HEK293 (cell line): ENCODE results near the gene ATP5F1D.

ENCODE experiments used
- CTCF ChIP-seq: fragments of 450-650 bp; formaldehyde crosslinking; IDR thresholded peaks from 2 replicates; pipeline ENCODE4 v1.5.1; 2016; ENCODE audit warnings: missing biosample characterization, missing genetic modification characterization
- ZBTB11 ChIP-seq: fragments of 450-650 bp; formaldehyde crosslinking; conservative IDR thresholded peaks from 2 replicates; pipeline ENCODE4 v1.5.1; 2016; ENCODE audit warnings: low read depth, missing biosample characterization, missing genetic modification characterization
- ZBTB17 ChIP-seq: fragments of 450-650 bp; formaldehyde crosslinking; IDR thresholded peaks from 2 replicates; pipeline ENCODE4 v1.5.1; 2016; ENCODE audit warnings: missing biosample characterization, missing genetic modification characterization
- ZNF121 ChIP-seq: fragments of 450-650 bp; formaldehyde crosslinking; IDR thresholded peaks from 2 replicates; pipeline ENCODE4 v1.5.1; 2016; ENCODE audit warnings: missing biosample characterization, missing genetic modification characterization
- ZNF155 ChIP-seq: fragments of 450-650 bp; formaldehyde crosslinking; IDR thresholded peaks from 2 replicates; pipeline ENCODE4 v1.5.1; 2016; ENCODE audit warnings: missing biosample characterization, missing genetic modification characterization
- ZNF362 ChIP-seq: fragments of 450-650 bp; formaldehyde crosslinking; IDR thresholded peaks from 2 replicates; pipeline ENCODE4 v1.5.1; 2016; ENCODE audit warnings: missing biosample characterization, missing genetic modification characterization
- TF ChIP-seq, protein P1 (sequence below): fragments of 450-650 bp; formaldehyde crosslinking; IDR thresholded peaks from 2 replicates; pipeline ENCODE4 v1.5.1; 2016; ENCODE audit warnings: missing biosample characterization, missing genetic modification characterization

GRCh38 chr19:1260749-1261537, 19.4 kb downstream of the ATP5F1D start:
- TF ChIP-seq ZNF155 (no peak), CTCF (no peak), ZBTB17 (tag by site-specific recombination) (no peak), ZBTB11 (no peak), ZNF362 (tag by site-specific recombination) (no peak), ZNF121 (tag by site-specific recombination) (no peak)
- TF ChIP-seq, protein P1, sequence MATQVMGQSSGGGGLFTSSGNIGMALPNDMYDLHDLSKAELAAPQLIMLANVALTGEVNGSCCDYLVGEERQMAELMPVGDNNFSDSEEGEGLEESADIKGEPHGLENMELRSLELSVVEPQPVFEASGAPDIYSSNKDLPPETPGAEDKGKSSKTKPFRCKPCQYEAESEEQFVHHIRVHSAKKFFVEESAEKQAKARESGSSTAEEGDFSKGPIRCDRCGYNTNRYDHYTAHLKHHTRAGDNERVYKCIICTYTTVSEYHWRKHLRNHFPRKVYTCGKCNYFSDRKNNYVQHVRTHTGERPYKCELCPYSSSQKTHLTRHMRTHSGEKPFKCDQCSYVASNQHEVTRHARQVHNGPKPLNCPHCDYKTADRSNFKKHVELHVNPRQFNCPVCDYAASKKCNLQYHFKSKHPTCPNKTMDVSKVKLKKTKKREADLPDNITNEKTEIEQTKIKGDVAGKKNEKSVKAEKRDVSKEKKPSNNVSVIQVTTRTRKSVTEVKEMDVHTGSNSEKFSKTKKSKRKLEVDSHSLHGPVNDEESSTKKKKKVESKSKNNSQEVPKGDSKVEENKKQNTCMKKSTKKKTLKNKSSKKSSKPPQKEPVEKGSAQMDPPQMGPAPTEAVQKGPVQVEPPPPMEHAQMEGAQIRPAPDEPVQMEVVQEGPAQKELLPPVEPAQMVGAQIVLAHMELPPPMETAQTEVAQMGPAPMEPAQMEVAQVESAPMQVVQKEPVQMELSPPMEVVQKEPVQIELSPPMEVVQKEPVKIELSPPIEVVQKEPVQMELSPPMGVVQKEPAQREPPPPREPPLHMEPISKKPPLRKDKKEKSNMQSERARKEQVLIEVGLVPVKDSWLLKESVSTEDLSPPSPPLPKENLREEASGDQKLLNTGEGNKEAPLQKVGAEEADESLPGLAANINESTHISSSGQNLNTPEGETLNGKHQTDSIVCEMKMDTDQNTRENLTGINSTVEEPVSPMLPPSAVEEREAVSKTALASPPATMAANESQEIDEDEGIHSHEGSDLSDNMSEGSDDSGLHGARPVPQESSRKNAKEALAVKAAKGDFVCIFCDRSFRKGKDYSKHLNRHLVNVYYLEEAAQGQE (tag by site-specific recombination), result no peak; the same call in 1 of the 2 replicates
